Measurements from ENCODE around the gene SRRM3. TPM values are rescaled to one million over a fixed set of nuclear protein-coding genes. Genes with fewer than 3 reads are reported as not detected.
"Not testable (repeated sequence)": the region's sequence is repeated elsewhere in the genome, so short reads cannot be mapped to it uniquely, and the experiment has no call there.

The SRRM3 gene
- total RNA-seq, 1 donor from 2014 or later, result 16.5 TPM

- no peak for DNase-seq (ENCODE audit: missing footprints)
- intact Hi-C loops (cut with DNase I), result no loop called here
- ATAC-seq, result no peak
Measured at GRCh38 chr7:76223286-76223972, 21.7 kb downstream of the SRRM3 start.

- intact Hi-C loops (cut with DNase I), result no loop called here
Measured at GRCh38 chr7:76224695-76225094, 23.0 kb downstream of the SRRM3 start.

GRCh38 chr7:76225379-76225778 lies 23.7 kb downstream of the SRRM3 start:
- ATAC-seq (no peak), DNase-seq (ENCODE audit: missing footprints) (no peak)
- intact Hi-C loops (cut with DNase I), result no loop called here

More at GRCh38 chr7:76224695-76225094, 23.0 kb downstream of the SRRM3 start:
- no peak for DNase-seq (ENCODE audit: missing footprints)
- ATAC-seq, result no peak

- no peak for DNase-seq (ENCODE audit: missing footprints)
- intact Hi-C loops (cut with DNase I), result no loop called here
- ATAC-seq, result no peak
Measured at GRCh38 chr7:76225951-76226350, 24.3 kb downstream of the SRRM3 start.

- ATAC-seq; intact Hi-C loops (cut with DNase I); DNase-seq (ENCODE audit: missing footprints): not testable (repeated sequence)
Measured at GRCh38 chr7:76226878-76227423, 25.3 kb downstream of the SRRM3 start.

- no peak for DNase-seq (ENCODE audit: missing footprints)
- no peak for ATAC-seq
- intact Hi-C loops (cut with DNase I), result no loop called here
Measured at GRCh38 chr7:76230214-76230613, 28.5 kb downstream of the SRRM3 start.

- intact Hi-C loops (cut with DNase I), result no loop called here
- ATAC-seq (no peak), DNase-seq (ENCODE audit: missing footprints) (no peak)
Measured at GRCh38 chr7:76231071-76231470, 29.4 kb downstream of the SRRM3 start.

GRCh38 chr7:76231583-76231982 lies 29.9 kb downstream of the SRRM3 start:
- no peak for ATAC-seq
- intact Hi-C loops (cut with DNase I), result no loop called here
- DNase-seq (ENCODE audit: missing footprints), result no peak

GRCh38 chr7:76232698-76233097 lies 31.0 kb downstream of the SRRM3 start:
- ATAC-seq (no peak), DNase-seq (ENCODE audit: missing footprints) (no peak)
- intact Hi-C loops (cut with DNase I), result no loop called here

- intact Hi-C loops (cut with DNase I), result no loop called here
- ATAC-seq, result no peak
- no peak for DNase-seq (ENCODE audit: missing footprints)
Measured at GRCh38 chr7:76233538-76234281, 32.0 kb downstream of the SRRM3 start.

- ATAC-seq, result no peak
- intact Hi-C loops (cut with DNase I), result no loop called here
Measured at GRCh38 chr7:76234282-76234584, 32.5 kb downstream of the SRRM3 start.

GRCh38 chr7:76234931-76235441 lies 33.3 kb downstream of the SRRM3 start:
- intact Hi-C loops (cut with DNase I), result no loop called here
- peak; percentile 76 for DNase-seq (ENCODE audit: missing footprints)
- ATAC-seq, result peak; percentile 77

More at GRCh38 chr7:76234282-76234584, 32.5 kb downstream of the SRRM3 start:
- no peak for DNase-seq (ENCODE audit: missing footprints)

- intact Hi-C loops (cut with DNase I), result no loop called here
- DNase-seq (ENCODE audit: missing footprints) (no peak), ATAC-seq (no peak)
Measured at GRCh38 chr7:76236224-76236623, 34.5 kb downstream of the SRRM3 start.

GRCh38 chr7:76238326-76238725 lies 36.6 kb downstream of the SRRM3 start:
- no peak for DNase-seq (ENCODE audit: missing footprints)
- no peak for ATAC-seq
- intact Hi-C loops (cut with DNase I), result no loop called here

- no peak for DNase-seq (ENCODE audit: missing footprints)
- intact Hi-C loops (cut with DNase I), result no loop called here
- no peak for ATAC-seq
Measured at GRCh38 chr7:76241141-76241540, 39.4 kb downstream of the SRRM3 start.

GRCh38 chr7:76242517-76243063 lies 40.9 kb downstream of the SRRM3 start:
- DNase-seq (ENCODE audit: missing footprints); ATAC-seq; intact Hi-C loops (cut with DNase I): not testable (repeated sequence)

- DNase-seq (ENCODE audit: missing footprints), result no peak
- intact Hi-C loops (cut with DNase I), result no loop called here
- ATAC-seq, result no peak
Measured at GRCh38 chr7:76244781-76245391, 43.2 kb downstream of the SRRM3 start.

- intact Hi-C loops (cut with DNase I), result no loop called here
- no peak for ATAC-seq
- no peak for DNase-seq (ENCODE audit: missing footprints)
Measured at GRCh38 chr7:76246804-76247389, 45.2 kb downstream of the SRRM3 start.

GRCh38 chr7:76247938-76248337 lies 46.2 kb downstream of the SRRM3 start:
- DNase-seq (ENCODE audit: missing footprints) (no peak), ATAC-seq (no peak)
- intact Hi-C loops (cut with DNase I), result no loop called here
